BE2C (cell line): Measurements from ENCODE around the gene TFF2.

ENCODE experiments used
- DNase-seq: peaks from one replicate; pipeline ENCODE4 v3.0.0-alpha.2; 2020
- H3K27me3 ChIP-seq: fragments of 250-450 bp; sonication (Bioruptor Pico); 2 replicates; pipeline ENCODE4 v1.5.1; 2020; ENCODE audit warnings: mild to moderate bottlenecking
- H3K36me3 ChIP-seq: fragments of 250-450 bp; sonication (Bioruptor Pico); 2 replicates; pipeline ENCODE4 v1.5.1; 2020; ENCODE audit warnings: mild to moderate bottlenecking
- H3K4me1 ChIP-seq: fragments of 250-450 bp; sonication (Bioruptor Pico); 2 replicates; pipeline ENCODE4 v1.5.1; 2020
- H3K4me3 ChIP-seq: 2 replicates; pipeline ENCODE4 v1.5.1; 2011; ENCODE audit warnings: low read depth, low read length
- H3K9me3 ChIP-seq: fragments of 250-450 bp; sonication (Bioruptor Pico); 2 replicates; pipeline ENCODE4 v1.5.1; 2020
- CTCF ChIP-seq: IDR thresholded peaks from 2 replicates; pipeline ENCODE4 v1.5.1; 2012; ENCODE audit warnings: mild to moderate bottlenecking, low read depth, low read length

TFF2 gene

DNA sequence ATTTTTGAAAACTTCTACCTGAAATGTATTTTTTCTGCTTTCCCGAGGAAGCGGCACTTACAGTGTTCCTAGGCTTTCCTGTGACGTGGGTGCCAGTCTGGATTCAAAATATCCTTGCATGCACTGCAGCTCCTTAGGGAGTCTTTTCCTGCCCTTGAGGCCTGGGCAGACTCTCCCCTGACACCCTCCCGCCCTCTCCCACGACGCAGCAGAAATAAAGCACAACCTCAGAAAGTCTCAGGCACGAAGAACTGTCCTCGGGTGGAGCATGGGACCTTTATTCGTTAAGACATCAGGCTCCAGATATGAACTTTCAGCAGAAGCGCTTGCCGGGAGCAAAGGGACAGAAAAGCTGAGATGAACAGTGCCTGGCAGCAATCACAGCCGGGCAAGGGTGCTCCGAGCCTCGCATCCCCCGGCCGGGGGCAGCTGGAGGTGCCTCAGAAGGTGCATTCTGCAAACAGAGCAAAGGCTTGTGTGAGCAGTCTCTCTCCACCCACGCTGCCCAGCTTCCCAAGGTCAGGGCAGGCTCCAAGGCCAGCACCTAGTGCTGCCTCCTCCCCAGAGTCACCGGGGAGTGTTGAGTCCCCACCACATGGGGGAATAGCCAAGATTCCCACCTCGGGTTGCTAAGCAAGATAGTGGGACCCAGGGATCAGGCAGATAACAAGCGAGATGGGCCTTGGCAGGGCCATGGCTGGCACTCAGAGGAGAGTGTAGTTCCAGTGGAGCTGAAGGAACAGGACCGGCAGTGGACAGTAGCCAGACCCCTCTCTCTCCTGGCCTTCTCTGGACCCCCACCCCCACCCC is 38.8 kb downstream of the TFF2 start:
- H3K27me3 ChIP-seq: no peaks in the 10 kb centered on the region
- H3K4me3 ChIP-seq: no peak overlapping the region
- DNase-seq: no peak
- TF ChIP-seq CTCF: no peak
- no peaks in the 10 kb centered on the region for H3K36me3 ChIP-seq
- H3K4me1 ChIP-seq: no peaks in the 10 kb centered on the region
- H3K9me3 ChIP-seq: no peaks in the 10 kb centered on the region

DNA sequence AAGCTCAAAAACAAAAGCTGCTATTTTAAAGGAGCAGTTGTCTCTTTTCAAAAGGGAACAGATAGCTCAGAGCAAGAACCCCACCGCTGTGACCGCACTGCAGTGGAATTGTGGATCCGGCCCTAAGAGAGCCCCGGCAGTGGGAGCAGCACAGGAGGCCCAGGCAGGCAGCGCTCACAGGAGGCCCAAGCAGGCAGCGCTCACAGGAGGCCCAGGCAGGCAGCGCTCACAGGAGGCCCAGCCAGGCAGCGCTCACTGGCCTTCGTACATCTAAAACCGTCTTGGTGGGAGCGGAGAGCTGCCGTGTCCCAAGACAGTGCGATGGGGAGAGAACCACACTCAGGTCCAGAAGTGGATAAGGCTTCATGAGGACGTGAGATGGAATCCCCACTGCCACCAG is 39.6 kb downstream of the TFF2 start:
- Histone ChIP-seq H3K4me1 (no peaks in the 10 kb centered on the region), H3K27me3 (no peaks in the 10 kb centered on the region), H3K36me3 (no peaks in the 10 kb centered on the region), H3K4me3 (no peak overlapping the region), H3K9me3 (no peaks in the 10 kb centered on the region)
- no peak for DNase-seq
- no peak for TF ChIP-seq CTCF

GRCh38 chr21:42310411-42311001 is 40.3 kb downstream of the TFF2 start:
- H3K36me3 ChIP-seq: no peaks in the 10 kb centered on the region
- H3K4me1 ChIP-seq: no peaks in the 10 kb centered on the region
- no peaks in the 10 kb centered on the region for H3K9me3 ChIP-seq
- no peak for TF ChIP-seq CTCF
- no peak overlapping the region for H3K4me3 ChIP-seq
- DNase-seq: no peak
- no peaks in the 10 kb centered on the region for H3K27me3 ChIP-seq

GRCh38 chr21:42309753-42310213 is 41.0 kb downstream of the TFF2 start:
- Histone ChIP-seq H3K4me3 (peak overlapping the region; percentile 37), H3K36me3 (no peaks in the 10 kb centered on the region), H3K4me1 (no peaks in the 10 kb centered on the region), H3K9me3 (no peaks in the 10 kb centered on the region), H3K27me3 (no peaks in the 10 kb centered on the region)
- peak; percentile 82 for TF ChIP-seq CTCF
- DNase-seq: peak; percentile 73

- Histone ChIP-seq H3K4me1 (no peaks in the 10 kb centered on the region), H3K27me3 (no peaks in the 10 kb centered on the region)
- no peak for DNase-seq
Measured at GRCh38 chr21:42308914-42309752, 41.7 kb downstream of the TFF2 start.

More at GRCh38 chr21:42308914-42309752, 41.7 kb downstream of the TFF2 start:
- Histone ChIP-seq H3K4me3 (0 out of 2 replicates have a peak overlapping the region, but pooled peaks have one; percentile 6), H3K36me3 (no peaks in the 10 kb centered on the region), H3K9me3 (no peaks in the 10 kb centered on the region)
- no peak for TF ChIP-seq CTCF
